ENCODE results near the gene CD38.
A peak's percentile ranks its signal among the peaks of the same experiment; 100 is the strongest.

Gene CD38

GRCh38 chr4:15902746-15903145 is 124.6 kb downstream of the CD38 start:
- DNase-seq = peak; percentile 72
